ENCODE results near the gene SST.

The SST gene

DNA sequence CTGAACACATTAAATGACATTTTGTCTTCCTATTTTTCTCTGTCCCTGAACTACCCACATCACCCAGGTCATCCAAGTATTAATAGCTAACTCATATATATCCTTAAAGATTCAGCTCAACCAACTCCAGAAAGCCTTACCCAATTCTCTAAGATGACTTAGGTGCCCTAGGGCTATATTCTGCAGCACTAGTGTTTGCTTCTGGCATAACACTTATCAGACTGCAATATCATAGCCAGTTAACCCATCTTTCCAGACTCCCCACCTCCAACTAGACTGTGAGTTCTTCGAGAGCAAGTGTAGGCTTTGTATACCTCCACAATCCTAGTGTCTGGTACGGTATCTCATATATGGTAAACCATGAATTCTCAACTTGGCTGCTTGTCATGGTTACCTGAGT lies 50.7 kb downstream of the SST start:
- TF ChIP-seq, protein P1, sequence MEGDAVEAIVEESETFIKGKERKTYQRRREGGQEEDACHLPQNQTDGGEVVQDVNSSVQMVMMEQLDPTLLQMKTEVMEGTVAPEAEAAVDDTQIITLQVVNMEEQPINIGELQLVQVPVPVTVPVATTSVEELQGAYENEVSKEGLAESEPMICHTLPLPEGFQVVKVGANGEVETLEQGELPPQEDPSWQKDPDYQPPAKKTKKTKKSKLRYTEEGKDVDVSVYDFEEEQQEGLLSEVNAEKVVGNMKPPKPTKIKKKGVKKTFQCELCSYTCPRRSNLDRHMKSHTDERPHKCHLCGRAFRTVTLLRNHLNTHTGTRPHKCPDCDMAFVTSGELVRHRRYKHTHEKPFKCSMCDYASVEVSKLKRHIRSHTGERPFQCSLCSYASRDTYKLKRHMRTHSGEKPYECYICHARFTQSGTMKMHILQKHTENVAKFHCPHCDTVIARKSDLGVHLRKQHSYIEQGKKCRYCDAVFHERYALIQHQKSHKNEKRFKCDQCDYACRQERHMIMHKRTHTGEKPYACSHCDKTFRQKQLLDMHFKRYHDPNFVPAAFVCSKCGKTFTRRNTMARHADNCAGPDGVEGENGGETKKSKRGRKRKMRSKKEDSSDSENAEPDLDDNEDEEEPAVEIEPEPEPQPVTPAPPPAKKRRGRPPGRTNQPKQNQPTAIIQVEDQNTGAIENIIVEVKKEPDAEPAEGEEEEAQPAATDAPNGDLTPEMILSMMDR (IDR thresholded peaks at IDR 0.05; ENCODE audit: low read depth, low read length), result no peak
- no peak for TF ChIP-seq EZH2phosphoT487 (IDR thresholded peaks at IDR 0.05; ENCODE audit: low read depth)

More for the DNA sequence above, 50.7 kb downstream of the SST start:
- no peaks in the 10 kb centered on the region for H3K36me3 ChIP-seq (replicated peaks; ENCODE audit: low read depth, low read length)
- H3K4me2 ChIP-seq (ENCODE audit: low read length), result no peak overlapping the region
- no peak overlapping the region for H3K27ac ChIP-seq (ENCODE audit: low read length)
- H2AFZ ChIP-seq (ENCODE audit: low read depth, low read length), result no peak overlapping the region
- H3K27me3 ChIP-seq (ENCODE audit: low read depth, low read length), result peaks cover 40% of the 10 kb centered on the region
- no peaks in the 10 kb centered on the region for H3K9me3 ChIP-seq (ENCODE audit: insufficient read depth, low read length)
- no peak overlapping the region for H3K4me3 ChIP-seq (ENCODE audit: low read length)
- no peaks in the 10 kb centered on the region for H3K79me2 ChIP-seq (ENCODE audit: low read length)
- H4K20me1 ChIP-seq (ENCODE audit: insufficient read depth, low read length), result no peaks in the 10 kb centered on the region
- H3K4me1 ChIP-seq (ENCODE audit: low read length), result peaks cover 10% of the 10 kb centered on the region; the same call in 1 of the 2 replicates
- no peak overlapping the region for H3K9ac ChIP-seq (ENCODE audit: low read length)
